BLaER1 treated with 17β-estradiol and CSF1 and Interleukin-3, amounts not matched to agents 10 nM and 100 nM (cell line): ENCODE results near the gene SEC14L5.

ENCODE experiments used
- H3K27ac ChIP-seq, 11 experiments: shearing (Covaris generic); formaldehyde crosslinking; 2 replicates each; pipeline ENCODE4 v1.8.1; 2022
- H3K27me3 ChIP-seq, 11 experiments: shearing (Covaris generic); formaldehyde crosslinking; 2 replicates each; pipeline ENCODE4 v1.8.1; 2022
- H3K36me3 ChIP-seq, 11 experiments: shearing (Covaris generic); formaldehyde crosslinking; 2 replicates each; pipeline ENCODE4 v1.8.1; 2022
- H3K4me1 ChIP-seq, 10 experiments: shearing (Covaris generic); formaldehyde crosslinking; 2 replicates each; pipeline ENCODE4 v1.8.1; 2022
- H3K4me2 ChIP-seq, 11 experiments: shearing (Covaris generic); formaldehyde crosslinking; 2 replicates each; pipeline ENCODE4 v1.8.1; 2022
- H3K4me3 ChIP-seq, 10 experiments: shearing (Covaris generic); formaldehyde crosslinking; 2 replicates each; pipeline ENCODE4 v1.8.1; 2022
- H3K9ac ChIP-seq, 11 experiments: shearing (Covaris generic); formaldehyde crosslinking; 2 replicates each; pipeline ENCODE4 v1.8.1; 2022
- H3K9me3 ChIP-seq, 11 experiments: shearing (Covaris generic); formaldehyde crosslinking; replicated peaks in 1 of 11; 2 replicates each; pipeline ENCODE4 v1.8.1; 2022
- H4K20me1 ChIP-seq, 11 experiments: shearing (Covaris generic); formaldehyde crosslinking; 2 replicates each; pipeline ENCODE4 v1.8.1; 2022
- Cebpa-rat ChIP-seq, 11 experiments: shearing (Covaris generic); IDR thresholded peaks; 2 replicates each; pipeline ENCODE4 v1.8.1; 2022

Gene SEC14L5

DNA sequence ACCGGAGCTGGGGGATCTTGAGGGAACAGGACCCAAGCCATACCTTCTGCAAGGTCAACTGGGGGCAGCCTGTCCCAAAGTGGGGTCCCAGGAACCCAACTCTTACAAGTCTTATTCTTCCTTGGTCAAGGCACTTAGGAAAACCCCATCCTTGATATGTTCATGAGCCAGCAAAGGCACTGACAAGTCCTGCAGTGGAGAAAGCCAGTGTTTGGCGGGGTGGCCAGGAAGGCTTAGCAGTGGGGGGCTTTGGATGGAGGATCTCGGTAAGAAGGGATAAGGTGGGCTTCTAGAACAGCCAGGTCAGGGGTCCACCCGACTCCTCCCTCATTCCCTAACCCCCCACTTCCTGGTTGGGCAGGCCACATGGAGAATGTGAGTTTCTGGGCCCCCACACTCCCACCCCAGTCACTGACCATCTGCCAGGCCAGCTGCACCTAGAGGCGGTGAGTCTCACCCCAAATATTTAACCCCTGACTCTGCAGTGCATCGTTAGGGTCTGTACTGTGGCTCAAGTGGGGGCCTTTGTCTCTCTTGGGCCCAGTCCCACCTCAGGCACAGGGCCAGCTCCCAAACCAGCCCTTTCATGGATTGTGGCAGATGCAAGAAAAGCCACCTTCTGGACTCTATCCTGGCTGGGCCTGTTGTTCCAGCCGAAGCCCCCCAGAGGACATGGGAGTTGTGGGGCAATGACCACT lies 43.5 kb upstream of the SEC14L5 start:
- H3K9ac ChIP-seq = peak overlapping the region in 4 of 11 experiments; percentile 0 to 31 (median 14); a peak in 2 of 22 replicates
- H3K4me1 ChIP-seq = peaks cover 15 to 30% (median 26%) of the 10 kb centered on the region in 10 experiments; a peak in 19 of 20 replicates
- H4K20me1 ChIP-seq = peaks cover 0 to 18% (median 9%) of the 10 kb centered on the region in 11 experiments; a peak in 12 of 22 replicates
- no peaks in the 10 kb centered on the region for H3K9me3 ChIP-seq
- H3K4me3 ChIP-seq = no peak overlapping the region
- H3K36me3 ChIP-seq = no peaks in the 10 kb centered on the region
- TF ChIP-seq Cebpa-rat (IDR thresholded peaks at IDR 0.05) = no peak
- peaks cover 0 to 9% (median 0%) of the 10 kb centered on the region in 11 experiments; a peak in 5 of 22 replicates for H3K27me3 ChIP-seq
- H3K4me2 ChIP-seq = peak overlapping the region; percentile 11 to 89 (median 68); a peak in 20 of 22 replicates
- peak overlapping the region in 3 of 11 experiments; percentile 8 to 53 (median 43); a peak in 6 of 22 replicates for H3K27ac ChIP-seq

DNA sequence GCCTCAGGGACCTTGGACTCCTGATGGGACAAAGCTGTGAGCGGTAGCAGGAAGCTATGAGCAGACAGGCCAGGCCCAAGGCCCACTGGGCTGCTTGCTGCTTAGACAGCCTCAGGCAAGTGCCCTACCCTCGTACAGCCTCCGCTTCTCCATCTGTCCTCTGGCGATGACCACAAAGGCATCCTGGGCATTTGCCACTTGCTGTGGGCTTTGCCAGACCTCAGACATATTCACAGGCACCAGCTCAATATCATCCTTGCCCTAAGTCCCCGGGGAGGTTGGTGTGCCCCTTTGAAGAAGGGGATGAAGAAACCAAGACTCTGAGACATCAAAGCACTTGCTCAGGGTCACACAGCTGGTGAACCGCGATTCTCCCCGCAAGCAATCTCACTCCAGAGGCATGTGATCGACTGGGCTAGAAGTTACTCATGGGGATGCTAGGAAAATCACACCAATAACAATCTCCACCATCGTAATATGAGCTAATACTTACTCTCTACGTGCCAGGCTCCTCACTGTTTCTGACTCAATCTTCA lies 42.8 kb upstream of the SEC14L5 start:
- peak overlapping the region in 4 of 11 experiments; percentile 0 to 31 (median 14); a peak in 2 of 22 replicates for H3K9ac ChIP-seq
- H3K27ac ChIP-seq = peak overlapping the region in 3 of 11 experiments; percentile 8 to 53 (median 43); a peak in 6 of 22 replicates
- H3K4me2 ChIP-seq = peak overlapping the region; percentile 11 to 89 (median 68); a peak in 20 of 22 replicates

DNA sequence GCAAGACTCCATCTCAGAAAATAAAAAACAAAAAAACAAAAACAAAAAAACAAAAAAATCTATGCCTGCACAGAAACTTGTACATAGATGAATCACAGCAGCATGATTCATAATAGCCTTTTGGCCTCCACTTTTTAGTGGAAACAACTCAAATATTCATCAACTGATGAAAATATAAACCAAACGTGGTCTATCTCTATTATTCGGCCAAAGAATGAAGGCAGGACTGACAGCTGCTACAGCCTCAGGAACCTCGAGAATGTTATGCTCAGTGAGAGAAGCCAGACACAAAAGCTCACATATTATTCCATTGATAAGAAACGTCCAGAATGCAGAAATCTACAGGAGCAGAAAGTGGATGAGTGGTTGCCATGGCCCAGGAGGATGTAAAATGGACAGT lies 41.0 kb upstream of the SEC14L5 start:
- Histone ChIP-seq H3K4me3 (no peak overlapping the region), H4K20me1 (peaks cover 0 to 18% (median 9%) of the 10 kb centered on the region in 11 experiments; a peak in 12 of 22 replicates), H3K4me1 (peaks cover 15 to 30% (median 26%) of the 10 kb centered on the region in 10 experiments; a peak in 19 of 20 replicates), H3K36me3 (no peaks in the 10 kb centered on the region), H3K9ac (no peak overlapping the region), H3K4me2 (no peak overlapping the region), H3K27me3 (peaks cover 0 to 9% (median 0%) of the 10 kb centered on the region in 11 experiments; a peak in 5 of 22 replicates), H3K27ac (no peak overlapping the region), H3K9me3 (no peaks in the 10 kb centered on the region)
- TF ChIP-seq Cebpa-rat (IDR thresholded peaks at IDR 0.05) = no peak

More for the DNA sequence above, 42.8 kb upstream of the SEC14L5 start:
- peaks cover 15 to 30% (median 26%) of the 10 kb centered on the region in 10 experiments; a peak in 19 of 20 replicates for H3K4me1 ChIP-seq
- no peak overlapping the region for H3K4me3 ChIP-seq
- H4K20me1 ChIP-seq = peaks cover 0 to 18% (median 9%) of the 10 kb centered on the region in 11 experiments; a peak in 12 of 22 replicates
- TF ChIP-seq Cebpa-rat (IDR thresholded peaks at IDR 0.05) = peak in 5 of 11 experiments; percentile 11 to 80 (median 40); a peak in 7 of 22 replicates
- H3K9me3 ChIP-seq = no peaks in the 10 kb centered on the region
- H3K36me3 ChIP-seq = no peaks in the 10 kb centered on the region
- peaks cover 0 to 9% (median 0%) of the 10 kb centered on the region in 11 experiments; a peak in 5 of 22 replicates for H3K27me3 ChIP-seq

DNA sequence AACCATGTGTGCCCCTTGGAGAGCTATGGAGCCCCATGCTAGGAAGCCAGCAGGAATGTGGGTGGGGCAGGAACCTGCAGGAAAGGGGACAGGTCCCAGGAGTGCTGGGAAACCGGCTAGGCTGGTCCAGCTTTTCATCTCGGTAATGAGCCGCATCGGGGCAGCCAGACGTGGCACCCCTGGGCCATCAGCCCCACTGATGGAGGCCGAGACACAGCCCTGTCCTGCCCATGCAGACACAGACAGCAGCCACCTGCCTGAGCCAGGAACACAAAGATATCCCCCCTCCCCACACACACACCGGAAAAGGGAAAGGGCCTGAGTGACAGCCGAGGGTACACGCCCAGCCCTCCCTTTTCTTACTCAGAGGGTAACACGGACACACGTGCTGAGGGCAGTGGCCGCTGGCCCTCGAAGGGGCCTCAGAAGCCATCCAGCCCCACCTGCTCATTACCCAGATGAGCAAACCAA lies 39.3 kb upstream of the SEC14L5 start:
- Histone ChIP-seq H4K20me1 (peaks cover 0 to 14% (median 9%) of the 10 kb centered on the region in 11 experiments; a peak in 11 of 22 replicates), H3K4me2 (no peak overlapping the region), H3K4me3 (no peak overlapping the region)

DNA sequence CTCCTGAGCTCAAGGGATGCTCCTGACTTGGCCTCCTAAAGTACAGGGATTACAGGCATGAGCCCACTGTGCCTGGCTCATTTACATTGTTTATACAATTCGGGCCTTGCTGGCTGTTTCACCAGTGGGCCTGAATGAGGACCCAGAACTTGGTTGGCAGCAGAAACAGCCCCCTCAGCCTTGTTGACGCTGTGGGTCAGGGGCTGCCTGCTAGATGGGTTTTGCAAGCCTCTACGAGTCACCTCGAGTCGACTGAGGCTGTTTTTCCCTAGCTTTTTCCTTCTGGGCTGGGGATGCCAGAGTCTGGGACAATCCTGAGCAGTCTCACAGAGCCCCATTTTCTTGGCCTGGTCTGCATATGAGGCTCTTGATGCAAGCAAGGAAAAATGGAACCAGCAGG lies 37.3 kb upstream of the SEC14L5 start:
- peaks cover 0 to 6% (median 0%) of the 10 kb centered on the region in 11 experiments; a peak in 2 of 22 replicates for H4K20me1 ChIP-seq
- no peak overlapping the region for H3K9ac ChIP-seq
- TF ChIP-seq Cebpa-rat (IDR thresholded peaks at IDR 0.05) = no peak
- H3K27ac ChIP-seq = no peak overlapping the region
- peaks cover 0 to 9% (median 2%) of the 10 kb centered on the region in 10 experiments; a peak in 13 of 20 replicates for H3K4me1 ChIP-seq
- H3K4me3 ChIP-seq = no peak overlapping the region
- H3K27me3 ChIP-seq = peaks cover 0 to 5% (median 0%) of the 10 kb centered on the region in 11 experiments; a peak in 3 of 22 replicates
- no peak overlapping the region for H3K4me2 ChIP-seq
- no peaks in the 10 kb centered on the region for H3K36me3 ChIP-seq
- H3K9me3 ChIP-seq = peaks cover under 1 to 4% (median 3%) of the 10 kb centered on the region in 11 experiments; a peak in 17 of 22 replicates

More for the DNA sequence above, 39.3 kb upstream of the SEC14L5 start:
- Histone ChIP-seq H3K27me3 (peaks cover 0 to 5% (median 0%) of the 10 kb centered on the region in 11 experiments; a peak in 4 of 22 replicates), H3K9ac (no peak overlapping the region), H3K27ac (no peak overlapping the region), H3K9me3 (no peaks in the 10 kb centered on the region), H3K36me3 (no peaks in the 10 kb centered on the region), H3K4me1 (peaks cover 11 to 23% (median 21%) of the 10 kb centered on the region in 10 experiments; a peak in 19 of 20 replicates)
- no peak for TF ChIP-seq Cebpa-rat (IDR thresholded peaks at IDR 0.05)

DNA sequence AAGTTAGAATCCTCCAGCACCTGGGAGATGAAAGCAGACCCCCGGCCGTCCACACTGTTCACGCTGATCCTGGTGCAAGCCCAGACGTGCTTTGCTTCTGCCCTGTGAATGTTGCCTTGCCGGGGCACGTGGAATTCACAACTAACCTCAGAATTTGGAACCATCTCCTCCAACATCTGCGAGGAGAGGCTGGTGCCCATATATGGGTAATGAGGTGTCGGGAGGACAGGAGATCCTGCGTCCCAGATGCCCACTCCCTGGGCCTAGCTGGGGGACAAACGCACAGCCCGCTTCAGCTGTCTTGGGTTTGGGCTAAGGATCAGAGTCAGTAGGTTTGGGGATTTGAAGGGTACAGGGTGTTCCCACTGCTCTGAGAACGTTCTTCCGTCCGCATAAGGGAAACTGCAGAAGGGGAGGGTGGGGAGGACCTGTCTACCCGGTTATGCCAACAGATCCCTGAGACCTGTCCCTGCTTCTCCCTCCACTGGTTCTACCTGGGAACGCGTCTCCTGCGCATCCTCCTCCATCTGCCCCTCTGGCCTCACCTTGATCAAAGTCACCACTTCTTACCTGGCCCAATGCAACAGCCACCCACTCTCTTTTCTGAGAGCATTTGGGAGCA lies 35.3 kb upstream of the SEC14L5 start:
- Histone ChIP-seq H3K4me3 (no peak overlapping the region), H3K4me1 (peaks cover 0 to 8% (median 0%) of the 10 kb centered on the region in 10 experiments; a peak in 4 of 20 replicates), H3K4me2 (no peak overlapping the region), H4K20me1 (peaks cover 0 to 6% (median 0%) of the 10 kb centered on the region in 11 experiments; a peak in 2 of 22 replicates), H3K36me3 (no peaks in the 10 kb centered on the region), H3K9ac (no peak overlapping the region), H3K27ac (no peak overlapping the region), H3K9me3 (peaks cover 21 to 24% (median 23%) of the 10 kb centered on the region in 11 experiments), H3K27me3 (no peaks in the 10 kb centered on the region; a peak in 1 of 22 replicates)
- no peak for TF ChIP-seq Cebpa-rat (IDR thresholded peaks at IDR 0.05)

DNA sequence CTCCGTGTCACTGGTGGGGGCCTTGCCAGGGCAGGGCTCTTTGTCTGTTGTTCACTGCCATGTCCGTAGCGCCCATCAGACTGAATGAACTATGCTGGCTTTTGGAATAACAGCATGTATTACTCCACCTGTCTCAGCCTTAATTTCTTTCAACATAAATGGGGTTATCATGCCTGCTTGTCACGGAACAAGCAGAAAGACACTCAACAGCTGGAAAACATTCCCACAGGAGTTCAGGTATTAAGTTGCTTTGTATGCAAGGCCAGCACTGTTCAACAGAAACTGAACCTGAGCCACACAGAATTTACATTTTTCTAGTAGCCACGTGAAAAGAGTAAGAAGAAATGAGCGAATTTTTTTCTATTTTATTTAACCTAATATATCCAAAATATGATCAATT lies 34.3 kb upstream of the SEC14L5 start:
- Histone ChIP-seq H3K4me2 (no peak overlapping the region), H4K20me1 (peaks cover 0 to 2% (median 0%) of the 10 kb centered on the region in 11 experiments; a peak in 2 of 22 replicates), H3K4me1 (peaks cover 0 to 8% (median 0%) of the 10 kb centered on the region in 10 experiments; a peak in 4 of 20 replicates), H3K9ac (no peak overlapping the region), H3K9me3 (peaks cover 25 to 31% (median 29%) of the 10 kb centered on the region in 11 experiments), H3K4me3 (no peak overlapping the region), H3K36me3 (no peaks in the 10 kb centered on the region), H3K27me3 (no peaks in the 10 kb centered on the region; a peak in 1 of 22 replicates), H3K27ac (no peak overlapping the region)
- no peak for TF ChIP-seq Cebpa-rat (IDR thresholded peaks at IDR 0.05)

DNA sequence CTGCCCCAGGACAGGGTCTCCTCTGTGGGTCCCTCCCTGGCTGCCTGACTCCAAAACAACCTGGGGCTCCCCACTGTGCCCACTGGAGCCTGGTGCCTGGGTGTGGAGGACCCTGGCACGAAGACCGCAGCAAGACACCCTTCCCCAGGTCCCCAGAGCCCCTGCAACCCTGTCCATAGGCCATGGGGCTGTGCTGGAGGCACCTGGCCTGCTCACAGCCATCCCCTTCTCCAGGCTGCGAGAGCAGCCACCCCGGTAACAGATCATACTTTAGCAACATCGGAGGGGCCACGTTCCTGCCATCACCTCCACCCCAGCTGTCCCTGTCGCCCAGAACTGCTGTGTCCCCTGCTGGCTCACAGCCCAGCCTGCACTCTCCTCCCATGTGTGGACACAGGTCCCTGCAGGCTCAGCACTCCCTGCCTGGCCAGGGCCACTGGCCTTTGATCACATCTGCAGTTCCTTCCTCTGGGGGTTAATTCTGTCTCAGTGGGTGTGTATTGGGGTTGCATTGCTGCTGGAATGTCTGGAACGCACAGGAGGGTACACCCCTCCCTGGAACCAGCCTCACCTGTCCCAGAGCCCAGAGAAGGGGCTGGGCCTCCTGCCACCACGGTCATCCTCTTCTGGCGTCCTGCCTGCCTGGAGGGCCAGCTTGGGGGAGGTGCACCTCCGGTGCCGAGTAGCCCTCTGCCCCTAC lies 33.4 kb upstream of the SEC14L5 start:
- Histone ChIP-seq H3K9ac (0 out of 22 replicates have a peak overlapping the region, but pooled peaks of 1 of the 11 experiments have one; percentile 17), H3K27ac (no peak overlapping the region), H3K36me3 (no peaks in the 10 kb centered on the region), H3K4me2 (peak overlapping the region in 3 of 11 experiments; percentile 19 to 34 (median 28); a peak in 5 of 22 replicates), H3K9me3 (peaks cover 25 to 31% (median 29%) of the 10 kb centered on the region in 11 experiments), H3K27me3 (no peaks in the 10 kb centered on the region; a peak in 1 of 22 replicates), H4K20me1 (no peaks in the 10 kb centered on the region; a peak in 1 of 22 replicates), H3K4me3 (no peak overlapping the region), H3K4me1 (peaks cover 0 to 8% (median 0%) of the 10 kb centered on the region in 10 experiments; a peak in 4 of 20 replicates)
- TF ChIP-seq Cebpa-rat (IDR thresholded peaks at IDR 0.05) = no peak
